Endothelial cell of umbilical vein (primary cell): ENCODE data around the gene RAB40B.

ENCODE experiments used
- CTCF ChIP-seq, 2 donors: IDR thresholded peaks; 1 replicate in 1 of 2; 2 replicates in 1 of 2; pipeline ENCODE4 v1.5.1; 2011; ENCODE audit warnings: low read length in 2 of 2, mild to moderate bottlenecking in 2 of 2, moderate library complexity in 2 of 2, control low read depth in 1 of 2, inconsistent platforms in 1 of 2, low read depth in 1 of 2; ENCODE audit not compliant: insufficient read depth in 1 of 2; ENCODE audit errors: extremely low read depth in 1 of 2
- EZH2 ChIP-seq: IDR thresholded peaks from 2 replicates; pipeline ENCODE4 v1.6.1; 2012; ENCODE audit warnings: borderline replicate concordance, low read depth, mild to moderate bottlenecking, moderate library complexity, low read length, inconsistent platforms; ENCODE audit not compliant: severe bottlenecking
- GATA2 ChIP-seq: IDR thresholded peaks from 2 replicates; pipeline ENCODE4 v1.7.0; 2011; ENCODE audit warnings: low read depth, mild to moderate bottlenecking, moderate library complexity, mixed read lengths, low read length; ENCODE audit not compliant: insufficient read length, insufficient read depth
- JUN ChIP-seq: IDR thresholded peaks from 2 replicates; pipeline ENCODE4 v1.6.1; 2011; ENCODE audit warnings: borderline replicate concordance, low read depth; ENCODE audit not compliant: insufficient read length, insufficient read depth
- MAX ChIP-seq: IDR thresholded peaks from 2 replicates; pipeline ENCODE4 v1.6.1; 2011; ENCODE audit not compliant: insufficient read depth, insufficient read length
- MYC ChIP-seq: IDR thresholded peaks from one replicate; pipeline ENCODE4 v1.6.1; 2011; ENCODE audit warnings: mild to moderate bottlenecking, low read depth, low read length
- POLR2A ChIP-seq: IDR thresholded peaks from 2 replicates; pipeline ENCODE4 v1.6.1; 2012; ENCODE audit warnings: low read depth, mild to moderate bottlenecking, control low read depth, low read length
- POLR2AphosphoS5 ChIP-seq: IDR thresholded peaks from 2 replicates; pipeline ENCODE4 v1.6.1; 2012; ENCODE audit warnings: low read depth, mild to moderate bottlenecking, control low read depth, low read length, moderate library complexity; ENCODE audit not compliant: insufficient read depth

GRCh38 chr17:82650723-82651122 lies 47.8 kb downstream of the RAB40B start:
- TF ChIP-seq CTCF (IDR thresholded peaks at IDR 0.05; ENCODE audit: extremely low read depth in 1 of 2, insufficient read depth in 1 of 2, low read depth in 1 of 2, low read length in 2 of 2) (no peak), EZH2 (no peak), MYC (no peak), POLR2AphosphoS5 (no peak), POLR2A (no peak), GATA2 (no peak), MAX (no peak), JUN (no peak)
